HCT116 (cell line): ENCODE data around the gene GPX1.

Experiments used
- EZH2 ChIP-seq: fragments of 200-600 bp; sonication (generic); IDR thresholded peaks from 2 replicates; pipeline ENCODE4 v1.6.1; 2017; ENCODE audit warnings: antibody characterized with exemption, mixed run types
- EZH2phosphoT487 ChIP-seq: fragments of 200-600 bp; IDR thresholded peaks from 2 replicates; pipeline ENCODE4 v1.6.1; 2018; ENCODE audit warnings: antibody characterized with exemption, borderline replicate concordance
- POLR2A ChIP-seq: IDR thresholded peaks from 2 replicates; pipeline ENCODE4 v1.7.0; 2011; ENCODE audit warnings: borderline replicate concordance; ENCODE audit not compliant: insufficient read depth, insufficient read length; ENCODE audit errors: extremely low read depth
- TF ChIP-seq, protein P1 (sequence below): IDR thresholded peaks from 2 replicates; pipeline ENCODE4 v1.6.1; 2012
- TF ChIP-seq, protein P2 (sequence below), 3 experiments: fragments of 200-600 bp in 1 of 3; sonication (generic) in 1 of 3; IDR thresholded peaks in 2 of 3; conservative IDR thresholded peaks in 1 of 3; 2 replicates each; pipeline ENCODE4 v1.5.1; 2012 to 2017; ENCODE audit warnings: low read depth in 2 of 3, low read length in 2 of 3, antibody characterized with exemption in 1 of 3, borderline replicate concordance in 1 of 3, control low read depth in 1 of 3, mild to moderate bottlenecking in 1 of 3, mixed read lengths in 1 of 3, mixed run types in 1 of 3, moderate library complexity in 1 of 3; ENCODE audit not compliant: insufficient read depth in 1 of 3

DNA sequence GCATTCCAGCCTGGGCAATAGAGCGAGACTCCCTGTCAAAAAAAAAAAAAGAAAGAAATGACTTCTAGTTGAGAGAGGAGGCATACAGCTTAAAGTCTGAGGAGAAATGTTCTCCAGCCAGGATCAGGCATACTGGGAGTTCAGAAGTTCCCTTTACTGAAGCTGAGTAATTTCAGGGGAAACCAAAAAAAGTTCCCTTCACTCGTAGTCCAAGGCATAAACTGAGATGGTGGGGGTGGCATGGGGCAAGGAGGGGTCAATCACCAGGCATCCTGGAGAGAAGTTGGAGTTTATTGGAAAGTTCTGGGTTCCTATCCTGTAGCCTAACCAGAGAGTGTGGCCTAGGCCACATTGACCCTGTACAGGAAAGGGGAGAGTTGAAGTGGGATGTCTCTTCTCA is 5.9 kb downstream of the GPX1 start:
- no peak for TF ChIP-seq POLR2A
- TF ChIP-seq, protein P1, sequence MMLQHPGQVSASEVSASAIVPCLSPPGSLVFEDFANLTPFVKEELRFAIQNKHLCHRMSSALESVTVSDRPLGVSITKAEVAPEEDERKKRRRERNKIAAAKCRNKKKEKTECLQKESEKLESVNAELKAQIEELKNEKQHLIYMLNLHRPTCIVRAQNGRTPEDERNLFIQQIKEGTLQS: no peak
- TF ChIP-seq, protein P2, sequence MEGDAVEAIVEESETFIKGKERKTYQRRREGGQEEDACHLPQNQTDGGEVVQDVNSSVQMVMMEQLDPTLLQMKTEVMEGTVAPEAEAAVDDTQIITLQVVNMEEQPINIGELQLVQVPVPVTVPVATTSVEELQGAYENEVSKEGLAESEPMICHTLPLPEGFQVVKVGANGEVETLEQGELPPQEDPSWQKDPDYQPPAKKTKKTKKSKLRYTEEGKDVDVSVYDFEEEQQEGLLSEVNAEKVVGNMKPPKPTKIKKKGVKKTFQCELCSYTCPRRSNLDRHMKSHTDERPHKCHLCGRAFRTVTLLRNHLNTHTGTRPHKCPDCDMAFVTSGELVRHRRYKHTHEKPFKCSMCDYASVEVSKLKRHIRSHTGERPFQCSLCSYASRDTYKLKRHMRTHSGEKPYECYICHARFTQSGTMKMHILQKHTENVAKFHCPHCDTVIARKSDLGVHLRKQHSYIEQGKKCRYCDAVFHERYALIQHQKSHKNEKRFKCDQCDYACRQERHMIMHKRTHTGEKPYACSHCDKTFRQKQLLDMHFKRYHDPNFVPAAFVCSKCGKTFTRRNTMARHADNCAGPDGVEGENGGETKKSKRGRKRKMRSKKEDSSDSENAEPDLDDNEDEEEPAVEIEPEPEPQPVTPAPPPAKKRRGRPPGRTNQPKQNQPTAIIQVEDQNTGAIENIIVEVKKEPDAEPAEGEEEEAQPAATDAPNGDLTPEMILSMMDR (IDR thresholded peaks at IDR 0.05 in 2 of 3, conservative IDR thresholded peaks at IDR 0.05 in 1 of 3; ENCODE audit: borderline replicate concordance in 1 of 3, insufficient read depth in 1 of 3, low read depth in 2 of 3, low read length in 2 of 3): no peak
- TF ChIP-seq EZH2phosphoT487: no peak
- TF ChIP-seq EZH2: no peak
